ENCODE measurements around the gene PRKAG1.

The PRKAG1 gene

GRCh38 chr12:48960834-48961233 lies 57.7 kb downstream of the PRKAG1 start:
- no peak for DNase-seq

GRCh38 chr12:48958049-48958388 lies 60.6 kb downstream of the PRKAG1 start:
- no peak for DNase-seq

GRCh38 chr12:48957141-48958048 lies 61.2 kb downstream of the PRKAG1 start, which contains the start of gene ARF3:
ARF3 (minus strand) TSS chr12:48957487; CDS start chr12:48941095, 16,392 bp downstream.
- DNase-seq = peak; percentile 92

GRCh38 chr12:48956279-48957140 lies 62.1 kb downstream of the PRKAG1 start:
- DNase-seq = peak; percentile 20

- no peak for DNase-seq
These were observed 63.6 kb downstream of the PRKAG1 start for GRCh38 chr12:48954841-48955501.

- no peak for DNase-seq
These were observed 64.5 kb downstream of the PRKAG1 start for GRCh38 chr12:48954061-48954460.

- no peak for DNase-seq
These were observed 65.9 kb downstream of the PRKAG1 start for GRCh38 chr12:48952691-48953090.

All from stimulated activated CD4-positive, alpha-beta T cell treated with anti-CD3 and anti-CD28 coated beads, Interleukin-1b, Interleukin-23, amount 100 ng/mL, for 48 hours (primary cell).